Coronary artery (tissue), 2 donors: ENCODE results near the gene SPC24.
"Not testable (repeated sequence)": the region's sequence is repeated elsewhere in the genome, so short reads cannot be mapped to it uniquely, and the experiment has no call there.

Experiments used
- DNase-seq: peaks from one replicate; pipeline ENCODE4 v3.0.0-alpha.2; 2017; ENCODE audit warnings: low spot score
- H3K27ac ChIP-seq, 2 donors: fragments of 200-600 bp; sonication (generic); one replicate each; pipeline ENCODE4 v1.5.1; 2016 to 2019
- H3K4me3 ChIP-seq: fragments of 200-600 bp; sonication (generic); 2 replicates; pipeline ENCODE4 v1.5.1; 2016; ENCODE audit warnings: mild to moderate bottlenecking, moderate library complexity
- TF ChIP-seq, protein P1 (sequence below): fragments of 200-600 bp; sonication (generic); IDR thresholded peaks from one replicate; pipeline ENCODE4 v1.5.1; 2019; ENCODE audit warnings: antibody characterized with exemption

SPC24 gene

DNA sequence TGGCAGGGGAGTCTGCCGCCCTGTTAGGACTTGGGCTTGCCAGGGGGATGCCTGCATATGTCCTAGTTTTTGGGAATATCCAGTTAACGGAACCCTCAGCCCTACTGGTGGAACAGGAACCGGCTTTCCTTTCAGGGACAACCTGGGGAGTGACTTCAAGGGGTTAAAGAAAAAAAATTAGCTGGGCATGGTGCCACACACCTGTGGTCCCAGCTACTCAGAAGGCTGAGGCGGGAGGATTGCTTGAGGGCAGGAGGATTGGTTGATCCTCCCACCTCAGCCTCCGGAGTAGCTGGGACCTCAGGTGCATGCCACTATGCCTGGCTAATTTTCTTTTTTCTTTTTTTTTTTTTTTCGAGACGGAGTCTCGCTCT, 43.8 kb downstream of the SPC24 start:
- TF ChIP-seq, protein P1, sequence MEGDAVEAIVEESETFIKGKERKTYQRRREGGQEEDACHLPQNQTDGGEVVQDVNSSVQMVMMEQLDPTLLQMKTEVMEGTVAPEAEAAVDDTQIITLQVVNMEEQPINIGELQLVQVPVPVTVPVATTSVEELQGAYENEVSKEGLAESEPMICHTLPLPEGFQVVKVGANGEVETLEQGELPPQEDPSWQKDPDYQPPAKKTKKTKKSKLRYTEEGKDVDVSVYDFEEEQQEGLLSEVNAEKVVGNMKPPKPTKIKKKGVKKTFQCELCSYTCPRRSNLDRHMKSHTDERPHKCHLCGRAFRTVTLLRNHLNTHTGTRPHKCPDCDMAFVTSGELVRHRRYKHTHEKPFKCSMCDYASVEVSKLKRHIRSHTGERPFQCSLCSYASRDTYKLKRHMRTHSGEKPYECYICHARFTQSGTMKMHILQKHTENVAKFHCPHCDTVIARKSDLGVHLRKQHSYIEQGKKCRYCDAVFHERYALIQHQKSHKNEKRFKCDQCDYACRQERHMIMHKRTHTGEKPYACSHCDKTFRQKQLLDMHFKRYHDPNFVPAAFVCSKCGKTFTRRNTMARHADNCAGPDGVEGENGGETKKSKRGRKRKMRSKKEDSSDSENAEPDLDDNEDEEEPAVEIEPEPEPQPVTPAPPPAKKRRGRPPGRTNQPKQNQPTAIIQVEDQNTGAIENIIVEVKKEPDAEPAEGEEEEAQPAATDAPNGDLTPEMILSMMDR = no peak
- H3K27ac ChIP-seq = no peak overlapping the region
- DNase-seq = no peak

DNA sequence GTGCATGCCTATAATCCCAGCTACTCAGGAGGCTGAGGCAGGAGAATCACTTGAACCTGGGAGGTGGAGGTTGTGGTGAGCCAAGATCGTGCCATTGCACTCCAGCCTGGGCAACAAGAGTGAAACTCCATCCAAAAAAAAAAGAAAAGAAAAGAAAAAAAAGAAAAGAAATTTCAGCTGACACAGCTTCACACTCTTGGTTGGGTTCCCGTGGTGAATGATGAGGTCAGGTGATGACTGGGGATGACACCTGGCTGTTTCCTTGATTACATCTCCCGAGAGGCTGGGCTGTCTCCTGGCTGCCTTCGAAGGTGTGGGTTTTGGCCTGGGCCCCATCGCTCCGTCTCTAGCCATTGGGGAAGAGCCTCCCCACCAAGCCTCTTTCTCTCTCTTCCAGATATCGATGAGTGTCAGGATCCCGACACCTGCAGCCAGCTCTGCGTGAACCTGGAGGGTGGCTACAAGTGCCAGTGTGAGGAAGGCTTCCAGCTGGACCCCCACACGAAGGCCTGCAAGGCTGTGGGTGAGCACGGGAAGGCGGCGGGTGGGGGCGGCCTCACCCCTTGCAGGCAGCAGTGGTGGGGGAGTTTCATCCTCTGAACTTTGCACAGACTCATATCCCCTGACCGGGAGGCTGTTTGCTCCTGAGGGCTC, 44.3 kb downstream of the SPC24 start:
- no peak for DNase-seq
- TF ChIP-seq, protein P1 = no peak
- Histone ChIP-seq H3K4me3 (no peak overlapping the region), H3K27ac (no peak overlapping the region)

More for the DNA sequence above, 43.8 kb downstream of the SPC24 start:
- H3K4me3 ChIP-seq = no peak overlapping the region

DNA sequence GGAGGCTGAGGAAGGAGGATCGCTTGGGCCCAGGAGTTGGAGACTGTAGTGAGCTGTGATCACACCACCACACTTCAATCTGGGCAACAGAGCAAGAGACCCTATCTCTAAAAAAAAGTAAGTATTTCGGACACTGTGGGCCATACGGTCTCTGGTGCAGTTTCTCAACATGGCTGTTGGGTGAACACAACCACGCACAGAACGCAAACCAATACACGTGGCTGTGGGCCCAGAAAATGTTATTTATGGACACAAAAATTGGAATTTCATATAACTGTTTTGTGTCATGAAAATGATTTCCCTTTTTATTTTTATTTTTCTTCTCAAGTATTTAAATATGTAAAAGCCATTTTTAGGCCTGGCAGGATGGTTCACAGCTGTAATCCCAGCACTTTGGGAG, 46.8 kb downstream of the SPC24 start:
- TF ChIP-seq, protein P1 = no peak
- DNase-seq = no peak
- no peak overlapping the region for H3K27ac ChIP-seq

DNA sequence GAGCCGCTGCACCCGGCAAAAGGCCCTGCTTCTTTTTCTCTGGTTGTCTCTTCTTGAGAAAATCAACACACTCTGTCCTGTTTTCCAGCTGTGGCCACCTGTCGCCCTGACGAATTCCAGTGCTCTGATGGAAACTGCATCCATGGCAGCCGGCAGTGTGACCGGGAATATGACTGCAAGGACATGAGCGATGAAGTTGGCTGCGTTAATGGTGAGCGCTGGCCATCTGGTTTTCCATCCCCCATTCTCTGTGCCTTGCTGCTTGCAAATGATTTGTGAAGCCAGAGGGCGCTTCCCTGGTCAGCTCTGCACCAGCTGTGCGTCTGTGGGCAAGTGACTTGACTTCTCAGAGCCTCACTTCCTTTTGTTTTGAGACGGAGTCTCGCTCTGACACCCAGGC, 49.1 kb downstream of the SPC24 start:
- TF ChIP-seq, protein P1 = no peak
- H3K4me3 ChIP-seq = no peak overlapping the region
- no peak overlapping the region for H3K27ac ChIP-seq
- no peak for DNase-seq

More for the DNA sequence above, 46.8 kb downstream of the SPC24 start:
- no peak overlapping the region for H3K4me3 ChIP-seq

DNA sequence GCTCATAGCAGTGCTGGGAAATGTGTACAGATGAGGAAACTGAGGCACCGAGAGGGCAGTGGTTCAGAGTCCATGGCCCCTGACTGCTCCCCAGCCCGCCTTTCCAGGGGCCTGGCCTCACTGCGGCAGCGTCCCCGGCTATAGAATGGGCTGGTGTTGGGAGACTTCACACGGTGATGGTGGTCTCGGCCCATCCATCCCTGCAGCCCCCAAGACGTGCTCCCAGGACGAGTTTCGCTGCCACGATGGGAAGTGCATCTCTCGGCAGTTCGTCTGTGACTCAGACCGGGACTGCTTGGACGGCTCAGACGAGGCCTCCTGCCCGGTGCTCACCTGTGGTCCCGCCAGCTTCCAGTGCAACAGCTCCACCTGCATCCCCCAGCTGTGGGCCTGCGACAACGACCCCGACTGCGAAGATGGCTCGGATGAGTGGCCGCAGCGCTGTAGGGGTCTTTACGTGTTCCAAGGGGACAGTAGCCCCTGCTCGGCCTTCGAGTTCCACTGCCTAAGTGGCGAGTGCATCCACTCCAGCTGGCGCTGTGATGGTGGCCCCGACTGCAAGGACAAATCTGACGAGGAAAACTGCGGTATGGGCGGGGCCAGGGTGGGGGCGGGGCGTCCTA, 50.5 kb downstream of the SPC24 start:
- no peak for DNase-seq
- Histone ChIP-seq H3K27ac (no peak overlapping the region), H3K4me3 (no peak overlapping the region)
- TF ChIP-seq, protein P1 = no peak

DNA sequence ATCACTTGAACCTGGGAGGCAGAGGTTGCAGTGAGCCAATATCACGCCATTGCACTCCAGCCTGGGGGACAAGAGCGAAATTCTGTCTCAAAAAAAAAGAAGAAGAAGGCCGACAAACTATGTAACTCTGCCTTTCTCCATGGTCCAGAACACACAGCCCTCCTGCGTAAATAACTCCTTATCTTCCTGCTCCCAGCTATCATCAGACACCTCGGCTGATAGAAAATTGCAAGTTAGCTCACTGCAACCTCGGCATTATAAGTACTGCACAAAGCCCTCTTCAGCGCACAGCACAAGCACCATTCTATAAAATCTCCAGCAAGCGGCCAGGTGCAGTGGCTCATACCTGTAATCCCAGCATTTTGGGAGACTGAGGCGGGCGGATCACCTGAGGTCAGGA, 51.9 kb downstream of the SPC24 start:
- not testable (repeated sequence) for H3K27ac ChIP-seq, DNase-seq, H3K4me3 ChIP-seq

DNA sequence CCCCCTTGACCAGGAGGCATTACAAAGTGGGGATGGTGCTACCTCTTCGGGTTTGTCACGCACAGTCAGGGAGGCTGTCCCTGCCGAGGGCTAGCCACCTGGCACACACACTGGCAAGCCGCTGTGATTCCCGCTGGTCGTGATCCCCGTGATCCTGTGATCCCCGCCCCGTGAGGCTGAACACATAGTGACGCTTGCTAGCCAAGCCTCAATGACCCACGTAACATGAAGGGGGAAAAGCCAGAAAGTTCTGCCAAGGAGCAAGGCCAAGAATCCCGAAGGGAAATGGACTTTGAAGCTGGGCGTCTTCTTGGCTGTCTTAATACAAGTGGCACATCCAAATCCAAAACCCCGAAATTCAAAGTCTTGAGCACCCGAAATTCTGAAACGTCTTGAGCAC, 52.6 kb downstream of the SPC24 start:
- TF ChIP-seq, protein P1 = no peak
- no peak overlapping the region for H3K4me3 ChIP-seq
- H3K27ac ChIP-seq = no peak overlapping the region
- no peak for DNase-seq
